Kidney (tissue), 14 donors: ENCODE results near the gene CRIP1. TPM values are rescaled to one million over a fixed set of nuclear protein-coding genes. Genes with fewer than 3 reads are reported as not detected.
A peak's percentile ranks its signal among the peaks of the same experiment; 100 is the strongest.

ENCODE experiments used
- DNase-seq, 5 donors: peaks; one replicate each; pipeline ENCODE4 v3.0.0-alpha.2; 2013 to 2020
- FAIRE-seq: peaks from 2 replicates; lab custom pipeline; 2012; peaks lifted over from hg19 to GRCh38; lab: Jason Lieb, UNC
- H3K27ac ChIP-seq, 2 donors: one replicate each; pipeline ENCODE4 v1.7.0; 2013; ENCODE audit warnings: low read depth in 2 of 2, low read length in 2 of 2, inconsistent platforms in 1 of 2
- H3K27me3 ChIP-seq: one replicate; pipeline ENCODE4 v1.7.1; 2013; ENCODE audit warnings: low read length, inconsistent platforms; ENCODE audit not compliant: control insufficient read depth, insufficient read depth
- H3K36me3 ChIP-seq, 3 donors: one replicate each; pipeline versions ENCODE4 v1.7.0 to v1.7.1; 2013; ENCODE audit warnings: low read length in 3 of 3, control low read depth in 1 of 3, inconsistent platforms in 1 of 3; ENCODE audit not compliant: insufficient read depth in 3 of 3, control insufficient read depth in 2 of 3
- H3K4me1 ChIP-seq, 3 donors: one replicate each; pipeline versions ENCODE4 v1.7.0 to v1.7.1; 2013; ENCODE audit warnings: low read length in 3 of 3, inconsistent platforms in 1 of 3, low read depth in 1 of 3; ENCODE audit not compliant: control insufficient read depth in 2 of 3, insufficient read depth in 2 of 3
- H3K4me3 ChIP-seq, 3 donors: one replicate each; pipeline versions ENCODE4 v1.7.0 to v1.8.1; 2013; ENCODE audit warnings: low read length in 3 of 3, control low read depth in 1 of 3, inconsistent platforms in 1 of 3
- H3K9ac ChIP-seq, 3 donors: one replicate each; pipeline versions ENCODE4 v1.7.0 to v1.7.1; 2013; ENCODE audit warnings: low read length in 3 of 3, control low read depth in 1 of 3, inconsistent platforms in 1 of 3
- H3K9me3 ChIP-seq, 3 donors: one replicate each; pipeline versions ENCODE4 v1.7.0 to v1.7.1; 2013; ENCODE audit warnings: low read length in 3 of 3, control low read depth in 1 of 3, inconsistent platforms in 1 of 3; ENCODE audit not compliant: control insufficient read depth in 2 of 3, insufficient read depth in 1 of 3
- intact Hi-C: fragments of 100-400 bp; cut with DNase I; formaldehyde crosslinking; loops from one replicate; pipeline ENCODE4 v1.11.1; 2022
- polyA plus RNA-seq: library from polyadenylated mRNA; stranded (reverse); fragments of 350-450 nt; fragmentation: Illumina TruSeq; extraction: RNeasy Lipid Tissue Mini Kit (QIAGEN cat#74804); gene quantifications from one replicate; pipeline ENCODE4 v1.2.3, GENCODE V29; 2014; ENCODE audit warnings: low read depth, low replicate concordance; ENCODE audit not compliant: insufficient read depth
- total RNA-seq: library from RNA; stranded (reverse); fragmentation: NEBNext Ultra II Directional; extraction: Animal tissue kit (Norgen Biotek cat#: 25700); gene quantifications from one replicate; pipeline ENCODE4 v1.2.1, GENCODE V29; 2021
- TF ChIP-seq, protein P1 (sequence below): IDR thresholded peaks from 3 replicates; pipeline ENCODE4 v1.5.1; 2012; ENCODE audit warnings: mild to moderate bottlenecking, moderate library complexity, borderline replicate concordance; ENCODE audit not compliant: insufficient read depth; ENCODE audit errors: extremely low read depth
- donor health status: control.
- donor health status: control.
- donor health status: control.
- donor health status: control.
- donor health status: control.
- donor health status: DM: yes; HTN: yes; CAD: no.
- donor health status: Normal renal cell carcinoma (clear cell type).

CRIP1 gene
- total and polyA plus RNA-seq, 2 donors from 2014 or later = 272 to 381 TPM

DNA sequence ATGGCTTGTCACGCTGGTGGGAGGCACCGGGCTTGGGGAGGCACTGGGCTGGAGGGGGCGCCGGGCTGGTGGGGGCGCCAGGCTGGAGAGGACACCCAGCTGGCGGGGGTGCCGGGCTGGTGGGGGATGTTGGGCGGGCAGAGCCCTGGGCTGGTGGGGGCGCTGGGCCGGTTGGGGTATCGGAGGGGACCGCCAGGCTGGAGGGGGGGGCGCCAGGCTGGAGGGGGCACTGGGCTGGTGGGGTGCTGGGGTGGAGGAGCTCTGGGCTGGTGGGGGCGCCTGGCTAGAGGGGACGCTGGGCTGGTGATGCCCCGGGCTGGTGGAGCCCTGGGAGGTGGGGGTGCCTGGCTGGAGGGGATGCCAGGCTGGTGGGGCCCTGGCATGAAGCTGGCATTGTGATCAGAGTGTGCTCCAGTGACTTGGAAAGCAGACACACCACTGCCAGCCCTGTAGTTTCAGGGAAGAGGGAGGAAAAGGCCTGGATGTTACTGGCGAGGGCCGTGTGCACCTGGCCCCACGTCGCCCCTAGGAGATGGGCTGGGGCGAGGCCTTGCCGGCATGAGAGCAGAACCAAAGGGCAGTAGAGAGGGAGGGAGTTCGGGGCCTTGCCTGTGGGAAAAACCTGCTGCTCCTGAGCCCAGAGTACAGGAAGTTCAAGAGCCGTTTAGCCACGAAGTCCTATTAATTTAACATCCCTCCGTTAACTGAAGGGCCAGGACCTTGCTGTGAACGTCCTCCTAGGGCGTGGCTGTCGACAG lies 17.4 kb downstream of the CRIP1 start:
- intact Hi-C loops = no loop called here
- TF ChIP-seq, protein P1, sequence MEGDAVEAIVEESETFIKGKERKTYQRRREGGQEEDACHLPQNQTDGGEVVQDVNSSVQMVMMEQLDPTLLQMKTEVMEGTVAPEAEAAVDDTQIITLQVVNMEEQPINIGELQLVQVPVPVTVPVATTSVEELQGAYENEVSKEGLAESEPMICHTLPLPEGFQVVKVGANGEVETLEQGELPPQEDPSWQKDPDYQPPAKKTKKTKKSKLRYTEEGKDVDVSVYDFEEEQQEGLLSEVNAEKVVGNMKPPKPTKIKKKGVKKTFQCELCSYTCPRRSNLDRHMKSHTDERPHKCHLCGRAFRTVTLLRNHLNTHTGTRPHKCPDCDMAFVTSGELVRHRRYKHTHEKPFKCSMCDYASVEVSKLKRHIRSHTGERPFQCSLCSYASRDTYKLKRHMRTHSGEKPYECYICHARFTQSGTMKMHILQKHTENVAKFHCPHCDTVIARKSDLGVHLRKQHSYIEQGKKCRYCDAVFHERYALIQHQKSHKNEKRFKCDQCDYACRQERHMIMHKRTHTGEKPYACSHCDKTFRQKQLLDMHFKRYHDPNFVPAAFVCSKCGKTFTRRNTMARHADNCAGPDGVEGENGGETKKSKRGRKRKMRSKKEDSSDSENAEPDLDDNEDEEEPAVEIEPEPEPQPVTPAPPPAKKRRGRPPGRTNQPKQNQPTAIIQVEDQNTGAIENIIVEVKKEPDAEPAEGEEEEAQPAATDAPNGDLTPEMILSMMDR = no peak
- Histone ChIP-seq H3K9me3 (no peaks in the 10 kb centered on the region), H3K4me1 (peaks cover 0 to 2% (median 0%) of the 10 kb centered on the region in 3 donors), H3K27ac (no peak overlapping the region), H3K4me3 (no peak overlapping the region), H3K27me3 (no peaks in the 10 kb centered on the region), H3K9ac (no peak overlapping the region), H3K36me3 (no peaks in the 10 kb centered on the region)
- DNase-seq = peak in 3 of 5 donors; percentile 10 to 61 (median 58)
- no peak for FAIRE-seq

DNA sequence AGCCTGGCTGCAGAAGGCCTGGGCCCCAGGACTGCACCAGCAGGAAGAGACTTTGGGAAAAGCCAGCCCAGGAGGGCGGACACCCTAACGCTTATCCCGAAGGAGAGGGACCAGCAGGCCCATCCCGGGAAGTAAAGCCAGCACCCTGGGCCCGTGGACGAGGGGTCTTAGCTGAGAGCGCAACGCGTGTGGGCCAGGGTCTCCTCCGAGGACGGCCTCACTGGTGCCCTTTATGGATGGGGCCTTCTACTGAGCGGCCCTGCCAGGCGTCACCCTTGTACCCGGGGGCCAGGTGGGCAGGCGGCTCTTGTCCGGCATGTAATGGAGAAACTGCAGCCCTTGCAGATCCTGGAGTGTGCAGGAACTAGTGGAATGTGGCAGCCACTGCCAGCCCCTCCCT lies 18.4 kb downstream of the CRIP1 start:
- FAIRE-seq = no peak
- H3K9ac ChIP-seq = no peak overlapping the region
- no peaks in the 10 kb centered on the region for H3K36me3 ChIP-seq
- H3K9me3 ChIP-seq = no peaks in the 10 kb centered on the region
- intact Hi-C loops = no loop called here
- H3K27me3 ChIP-seq = no peaks in the 10 kb centered on the region
- no peak overlapping the region for H3K27ac ChIP-seq
- DNase-seq = peak in 2 of 5 donors; percentile 46 to 68
- H3K4me1 ChIP-seq = peaks cover 0 to 2% (median 0%) of the 10 kb centered on the region in 3 donors
- TF ChIP-seq, protein P1 = no peak
- H3K4me3 ChIP-seq = no peak overlapping the region

DNA sequence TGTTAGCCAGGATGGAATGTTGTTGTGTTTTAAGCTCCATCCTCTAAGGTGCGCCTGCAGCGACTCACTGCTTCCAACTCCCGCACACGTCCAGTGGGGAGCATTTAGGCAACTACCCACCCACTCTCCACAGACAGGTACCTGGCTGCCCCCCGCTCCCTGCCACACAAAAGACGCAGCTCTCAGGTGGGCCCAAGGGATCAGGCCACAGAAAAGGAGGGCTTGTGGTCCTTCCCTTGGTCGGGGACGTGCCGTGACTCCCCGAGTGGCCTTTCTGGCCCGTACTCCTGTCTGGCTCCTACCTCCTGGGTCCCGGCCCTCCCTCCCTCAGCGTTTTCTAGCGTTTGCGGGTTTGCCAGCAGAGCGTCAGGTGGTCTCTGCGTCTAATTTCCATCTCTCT lies 20.6 kb downstream of the CRIP1 start:
- Histone ChIP-seq H3K36me3 (no peaks in the 10 kb centered on the region), H3K27me3 (peaks cover 2% of the 10 kb centered on the region), H3K4me3 (no peak overlapping the region), H3K9me3 (no peaks in the 10 kb centered on the region), H3K27ac (no peak overlapping the region), H3K4me1 (peaks cover 0 to 2% (median 0%) of the 10 kb centered on the region in 3 donors), H3K9ac (no peak overlapping the region)
- TF ChIP-seq, protein P1 = no peak
- intact Hi-C loops = no loop called here
- FAIRE-seq (no peak), DNase-seq (peak in 3 of 5 donors; percentile 9 to 52 (median 34))
